T-helper 9 cell (primary cell): ENCODE results near the gene SSPN.

ENCODE experiments used
- DNase-seq: peaks from one replicate; pipeline ENCODE4 v3.0.0-alpha.2; 2020

Gene SSPN

DNA sequence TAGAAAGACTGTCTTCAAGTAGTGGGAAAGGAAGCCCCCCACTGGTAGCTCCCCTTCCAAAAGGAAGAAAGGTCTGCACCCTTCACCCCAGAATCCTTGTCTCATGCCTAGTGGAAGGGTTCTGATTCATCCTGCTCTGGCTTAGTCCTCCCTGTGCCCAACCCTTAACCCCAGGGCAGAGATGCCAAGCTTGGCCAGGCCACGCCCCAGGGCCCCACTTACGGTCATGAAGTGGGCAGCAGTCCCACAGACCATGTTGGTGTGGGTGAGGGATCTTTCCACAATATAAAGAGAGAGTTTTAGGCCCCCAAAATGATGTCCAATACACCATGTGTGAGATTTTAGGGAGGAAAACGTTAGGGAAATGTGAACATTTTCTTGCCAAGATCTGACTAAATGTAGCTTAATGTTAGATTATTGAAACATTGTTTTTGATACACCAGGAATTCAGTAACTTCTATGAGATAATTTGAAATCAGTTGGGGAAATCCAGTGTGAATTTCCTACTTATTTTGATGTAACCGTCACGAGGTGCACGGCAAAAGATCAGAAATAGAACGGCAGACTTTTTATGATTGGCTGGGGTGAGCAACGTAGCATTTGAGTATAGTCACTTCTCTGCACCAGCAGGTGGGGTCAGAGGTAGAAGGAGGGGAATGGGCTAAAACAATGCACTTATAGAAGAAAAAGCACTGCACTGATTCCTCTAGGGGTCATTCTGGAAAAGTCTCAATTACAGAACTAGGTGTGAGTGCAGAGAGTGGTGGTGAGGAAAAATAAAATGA lies 8.2 kb upstream of the SSPN start:
- DNase-seq: no peak

DNA sequence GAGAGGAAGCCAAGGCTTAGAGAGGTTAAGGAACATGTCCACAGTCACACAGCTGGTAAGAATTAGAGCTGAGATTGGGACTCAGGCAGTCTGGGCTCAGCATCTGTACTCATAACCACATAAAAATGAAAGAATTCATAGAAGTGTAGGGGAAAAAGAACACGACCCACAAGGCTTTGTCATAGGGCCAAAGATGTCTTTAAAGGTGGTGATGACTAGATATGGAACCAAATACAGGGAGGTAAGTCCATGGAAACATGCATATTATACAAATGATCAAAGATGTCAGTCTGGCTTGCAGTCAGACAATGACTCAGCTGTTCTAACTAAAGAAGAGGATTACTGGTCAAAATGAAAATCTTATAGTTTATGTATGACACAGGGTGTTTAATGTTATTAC lies 7.2 kb upstream of the SSPN start:
- no peak for DNase-seq

DNA sequence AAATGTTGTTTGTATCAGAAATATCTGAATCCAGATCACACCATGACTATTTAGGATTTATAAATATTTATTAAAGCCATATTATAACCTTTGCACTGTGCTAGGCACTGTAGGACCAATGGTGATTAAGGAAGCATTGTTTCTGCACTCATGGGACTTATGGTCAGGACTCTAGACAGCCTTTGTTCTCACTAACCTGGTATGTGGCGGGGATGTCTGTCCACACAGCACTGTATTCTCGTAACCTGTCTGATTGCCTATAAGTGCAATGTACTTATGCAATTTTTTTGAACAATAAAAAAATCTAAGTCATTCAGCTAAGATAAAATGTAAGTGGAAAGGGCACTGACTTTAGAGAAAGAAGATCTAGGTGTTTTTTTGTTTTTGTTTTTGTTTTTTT lies 6.7 kb upstream of the SSPN start:
- DNase-seq: no peak

DNA sequence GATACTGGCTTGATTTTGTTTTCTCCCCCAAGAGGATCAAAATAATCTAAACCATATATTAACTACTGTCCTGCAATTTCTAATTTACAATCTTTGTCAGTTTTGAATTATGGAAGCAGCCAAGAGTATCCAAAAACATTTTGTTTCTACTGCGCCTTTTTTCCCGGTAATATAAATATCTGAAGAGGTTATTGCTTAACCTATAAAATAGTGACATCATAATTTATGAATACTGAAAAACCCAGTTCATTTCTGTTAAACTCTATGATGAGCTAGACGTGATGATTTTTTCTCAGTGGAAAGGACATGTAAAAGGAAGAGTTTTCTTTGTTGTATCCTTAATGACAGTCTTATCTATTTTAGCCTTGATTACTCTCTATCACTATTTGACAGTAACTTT lies 3.2 kb upstream of the SSPN start:
- DNase-seq: no peak

DNA sequence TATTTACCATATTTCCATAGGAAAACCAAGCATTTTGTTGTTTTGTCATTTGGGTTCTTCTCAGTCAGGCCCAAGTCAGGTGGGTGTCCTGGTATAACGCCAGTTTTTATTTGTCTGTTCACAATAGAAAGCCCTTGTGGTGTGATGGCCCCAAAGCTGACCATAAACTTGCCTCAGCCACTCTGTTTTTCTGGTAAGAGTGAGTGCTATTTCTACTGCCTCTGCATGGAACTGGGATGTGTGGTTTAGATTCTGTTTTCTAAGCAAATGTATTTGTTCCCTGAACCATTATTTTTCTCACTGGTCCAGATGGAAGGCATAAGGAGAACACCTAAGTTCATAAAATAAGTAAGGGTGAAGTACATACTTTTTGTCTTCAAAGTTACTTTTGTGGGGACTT lies 1.8 kb upstream of the SSPN start:
- no peak for DNase-seq

DNA sequence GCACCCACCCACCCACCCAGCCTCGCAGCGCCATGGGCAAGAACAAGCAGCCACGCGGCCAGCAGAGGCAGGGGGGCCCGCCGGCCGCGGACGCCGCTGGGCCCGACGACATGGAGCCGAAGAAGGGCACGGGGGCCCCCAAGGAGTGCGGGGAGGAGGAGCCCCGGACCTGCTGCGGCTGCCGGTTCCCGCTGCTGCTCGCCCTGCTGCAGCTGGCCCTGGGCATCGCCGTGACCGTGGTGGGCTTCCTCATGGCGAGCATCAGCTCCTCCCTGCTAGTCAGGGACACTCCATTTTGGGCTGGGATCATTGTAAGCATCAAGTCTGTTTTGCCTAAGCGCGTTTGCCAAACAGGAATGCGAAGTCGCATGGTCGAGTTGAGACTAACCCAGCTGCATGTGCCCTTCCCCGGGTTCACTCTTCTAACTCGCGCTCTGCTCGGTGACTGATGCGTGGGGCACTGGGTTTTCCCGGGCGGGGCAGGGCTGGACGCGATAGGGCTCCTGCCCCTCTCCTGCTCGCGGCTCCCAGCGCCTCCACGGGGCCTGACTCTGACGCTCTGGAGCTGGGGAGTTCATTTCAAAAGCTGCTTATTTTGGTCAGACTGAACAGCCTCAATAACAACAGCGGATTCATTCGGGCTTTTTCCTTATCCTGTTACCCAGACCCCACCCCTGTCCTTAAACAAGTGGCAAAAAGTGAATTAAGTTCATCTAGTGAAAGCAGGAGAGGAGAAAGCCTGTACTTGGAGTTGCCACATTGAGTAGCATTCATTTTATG lies 458 bp downstream of the SSPN start:
- DNase-seq: no peak

DNA sequence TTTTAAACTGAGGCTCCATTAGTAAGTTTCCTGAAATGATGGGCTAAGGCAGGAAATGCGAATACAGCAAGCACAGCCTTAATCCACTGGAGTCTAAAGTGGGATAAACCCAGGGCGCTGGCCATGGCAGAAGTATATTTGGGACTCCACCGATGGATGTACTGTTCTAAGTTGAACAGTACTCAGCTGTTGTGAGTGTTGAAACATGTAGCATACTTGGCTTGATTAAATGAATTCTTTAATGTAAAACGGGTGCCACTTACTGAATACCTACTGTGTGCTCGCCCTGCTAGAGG lies 996 bp downstream of the SSPN start:
- DNase-seq: no peak

DNA sequence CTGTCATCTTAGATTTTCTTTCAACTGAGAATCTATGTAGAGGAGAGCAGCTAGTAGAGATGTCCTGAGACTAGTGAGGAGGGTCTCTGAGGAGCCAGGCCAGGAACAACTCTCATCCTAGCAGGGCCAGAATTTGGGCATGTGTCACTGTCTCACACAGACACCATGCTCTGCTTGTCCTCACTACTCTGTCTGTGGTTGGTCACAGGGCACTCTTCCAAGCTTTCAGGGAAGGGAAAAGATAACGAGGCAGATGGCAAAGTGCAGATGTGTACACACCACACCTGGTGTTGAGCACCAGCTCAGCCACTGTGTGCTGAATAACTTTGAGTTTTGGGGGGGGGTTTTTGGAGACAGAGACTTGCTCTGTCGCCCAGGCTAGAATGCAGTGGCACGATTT lies 2.5 kb downstream of the SSPN start:
- no peak for DNase-seq

DNA sequence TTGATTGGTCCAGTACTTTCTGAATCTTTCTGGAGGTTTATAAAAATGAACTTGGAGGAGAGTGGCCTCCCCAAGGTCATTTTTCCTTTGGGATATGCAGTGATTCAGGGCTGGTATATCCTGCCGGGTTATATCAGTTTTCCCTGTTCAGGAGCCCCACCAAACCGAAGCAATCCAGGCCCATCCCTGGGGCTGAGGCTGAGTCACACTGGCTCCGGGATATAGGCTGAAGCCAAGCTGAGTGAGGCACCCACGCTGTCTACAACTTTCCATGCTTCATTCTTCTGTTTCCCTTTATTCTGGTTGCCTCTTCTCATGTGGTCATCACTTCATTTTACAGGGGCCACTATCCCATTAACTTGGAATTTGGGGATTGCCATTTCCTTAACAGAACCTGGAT lies 3.4 kb downstream of the SSPN start:
- no peak for DNase-seq

DNA sequence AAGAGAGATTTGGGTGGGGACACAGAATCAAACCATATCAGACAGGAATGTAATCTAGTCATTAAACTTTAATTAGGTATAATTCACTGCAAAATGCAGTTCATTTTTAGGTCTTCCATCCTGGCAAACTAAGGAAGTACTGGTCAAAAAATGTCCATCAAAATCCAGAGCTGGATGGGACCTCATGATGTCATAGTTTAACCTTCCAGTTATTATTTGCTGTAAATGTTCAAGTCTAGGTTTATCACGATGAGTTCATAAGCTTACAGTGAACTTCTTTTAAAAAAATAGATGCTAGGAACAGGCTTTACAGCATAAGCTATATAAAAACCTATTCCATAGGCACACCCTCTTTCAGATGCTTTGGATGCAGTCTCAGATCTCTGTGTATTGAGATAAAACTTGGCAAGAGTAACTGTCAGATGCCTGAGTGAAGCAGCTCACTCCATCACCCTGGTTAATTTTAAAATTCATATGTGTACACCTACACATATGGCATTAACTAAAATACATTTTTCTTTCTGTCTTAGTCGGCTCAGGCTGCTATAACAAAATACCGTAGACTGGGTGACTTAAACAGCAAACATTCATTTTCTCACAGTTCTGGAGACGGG lies 7.9 kb downstream of the SSPN start:
- no peak for DNase-seq

DNA sequence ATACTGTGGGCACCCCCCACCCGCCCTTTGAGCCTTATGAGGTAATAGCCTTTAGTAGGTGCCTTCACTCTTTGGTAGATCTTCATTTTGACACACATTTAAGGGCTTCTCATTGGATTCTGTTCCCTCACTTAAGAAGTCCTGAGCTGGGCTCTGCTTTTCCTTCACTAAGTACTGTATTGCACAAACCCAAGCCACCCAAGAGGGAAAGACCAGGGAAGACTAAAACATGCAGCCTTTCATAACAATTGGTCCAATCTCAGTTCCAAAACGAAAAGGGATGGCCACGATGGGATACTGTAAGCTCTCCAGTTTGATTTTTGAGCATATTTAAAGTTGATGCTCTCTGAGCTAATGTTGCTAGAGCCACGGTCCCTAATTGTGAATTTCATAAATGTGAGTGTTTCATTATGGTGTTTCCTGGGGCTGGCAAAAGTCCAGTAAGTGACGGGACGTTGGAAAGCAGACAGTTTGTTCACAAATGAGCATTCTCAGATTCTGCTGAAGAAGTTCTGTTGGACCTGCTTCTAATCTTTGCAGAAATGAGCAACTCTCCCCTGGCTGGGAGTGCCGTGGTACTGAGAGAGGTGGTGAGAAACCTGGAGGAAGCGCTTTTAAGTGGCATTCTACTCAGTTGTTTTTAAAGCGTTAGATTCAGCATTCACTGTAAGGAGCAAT lies 9.4 kb downstream of the SSPN start:
- no peak for DNase-seq

DNA sequence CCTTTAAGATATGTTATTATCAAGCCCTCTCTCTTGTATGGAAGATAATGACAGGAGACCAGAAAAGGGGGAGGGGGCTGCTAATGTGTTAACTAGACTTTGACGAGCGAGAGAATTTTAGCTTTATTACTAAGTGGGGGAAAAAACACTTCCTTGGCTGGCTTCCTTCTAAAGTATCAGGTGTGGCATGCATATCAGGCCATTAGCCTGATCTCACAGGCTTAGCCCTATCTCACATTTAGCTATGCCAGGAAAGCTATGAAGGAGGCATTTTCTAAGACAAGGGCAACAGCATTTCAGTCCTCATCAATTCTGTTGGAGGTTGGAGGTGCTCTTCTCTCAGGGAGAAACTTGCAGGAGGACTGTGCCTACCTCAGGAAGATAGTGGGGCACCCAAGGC lies 9.9 kb downstream of the SSPN start:
- no peak for DNase-seq

DNA sequence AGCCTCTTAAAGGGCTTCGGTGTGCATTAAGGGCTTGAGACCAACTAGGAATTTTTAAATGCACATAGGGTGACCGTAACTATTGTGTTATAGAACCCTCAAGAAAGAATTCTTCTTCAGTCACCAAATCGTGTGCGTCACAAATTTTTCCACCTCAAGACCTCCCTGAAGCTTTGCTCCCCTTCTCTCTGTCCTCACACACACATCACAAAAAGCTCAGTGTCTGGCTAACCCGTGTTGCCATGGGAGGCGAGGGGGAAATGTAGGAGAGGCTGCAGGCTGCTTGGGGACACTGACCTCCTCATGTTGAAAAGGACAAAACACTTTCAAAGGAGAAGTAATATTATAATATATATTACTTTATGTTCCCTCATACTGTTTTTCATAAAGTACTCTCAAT lies 10.6 kb downstream of the SSPN start:
- DNase-seq: no peak

DNA sequence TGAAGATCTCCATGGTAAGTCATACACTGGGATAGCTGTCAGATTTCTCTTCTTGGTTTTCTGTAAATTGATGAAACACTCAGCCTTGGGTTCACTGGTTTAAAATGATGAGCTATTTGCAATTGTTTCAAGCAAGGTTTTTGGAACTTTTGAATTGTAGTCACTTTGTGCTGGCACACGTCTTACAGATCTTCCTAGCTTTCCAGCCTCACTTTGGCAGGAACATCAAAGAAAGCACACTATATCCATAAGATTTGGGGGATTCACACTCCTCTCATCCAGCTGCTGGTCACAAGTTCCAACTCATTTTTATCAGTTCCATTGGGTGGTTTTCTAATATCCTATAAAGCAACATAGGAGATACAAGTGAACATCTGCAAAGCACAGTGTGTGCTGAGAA lies 16.0 kb downstream of the SSPN start:
- no peak for DNase-seq

DNA sequence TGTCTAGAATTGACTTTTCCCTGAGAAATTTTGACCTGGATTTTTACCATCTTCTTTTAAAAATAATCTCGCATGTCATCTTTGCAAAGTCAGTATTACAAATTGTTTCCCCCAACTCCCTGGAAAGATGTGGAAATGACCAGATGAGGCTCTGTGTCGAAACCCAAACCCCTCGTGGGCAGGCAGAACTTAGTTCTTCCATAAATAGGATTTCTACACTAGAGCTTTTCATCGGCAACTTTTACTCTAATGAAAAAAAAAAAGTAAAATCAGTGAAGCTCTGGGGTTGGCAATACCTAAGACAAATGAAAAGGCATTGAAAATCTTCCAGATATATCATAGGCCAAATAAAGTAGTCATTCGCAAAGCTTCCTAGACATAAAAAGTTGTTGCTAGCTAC lies 17.0 kb downstream of the SSPN start:
- DNase-seq: no peak

DNA sequence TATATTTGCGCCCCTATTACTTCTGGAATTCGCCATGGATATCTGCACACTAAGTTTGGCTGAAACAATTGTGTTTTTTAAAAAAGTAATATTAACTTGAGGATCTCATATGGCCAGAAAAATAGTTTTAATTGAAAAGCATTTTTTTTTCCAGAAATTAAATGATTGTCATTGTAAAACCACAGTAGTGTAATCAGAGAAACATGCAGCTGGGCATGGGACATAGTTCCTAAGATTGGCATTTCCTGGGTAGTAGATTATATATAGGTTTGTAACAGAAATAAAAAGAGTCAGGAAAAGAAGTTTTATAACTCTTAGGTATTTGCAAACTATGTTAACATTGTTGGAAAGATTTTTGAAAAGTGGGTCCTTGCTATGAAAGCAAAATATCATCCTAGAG lies 17.6 kb downstream of the SSPN start:
- DNase-seq: no peak

DNA sequence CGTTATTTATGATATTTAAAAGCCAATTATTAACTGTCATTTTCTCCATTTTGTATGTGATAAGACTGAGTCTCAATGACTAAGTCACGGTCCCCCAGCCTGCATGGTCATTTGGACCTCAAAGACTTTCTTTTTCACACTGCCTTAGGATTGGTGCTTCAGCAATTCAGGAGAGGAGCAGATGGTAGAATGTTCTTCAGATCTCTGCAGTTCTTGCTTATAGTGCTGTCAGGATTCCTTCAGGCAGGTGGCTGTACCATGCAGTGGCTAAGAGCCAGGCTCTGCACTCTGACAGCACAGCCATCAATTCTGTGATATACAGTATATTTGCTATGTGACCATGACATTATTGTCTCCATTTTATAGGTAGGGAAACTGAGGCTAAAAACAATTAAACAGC lies 18.7 kb downstream of the SSPN start:
- no peak for DNase-seq

DNA sequence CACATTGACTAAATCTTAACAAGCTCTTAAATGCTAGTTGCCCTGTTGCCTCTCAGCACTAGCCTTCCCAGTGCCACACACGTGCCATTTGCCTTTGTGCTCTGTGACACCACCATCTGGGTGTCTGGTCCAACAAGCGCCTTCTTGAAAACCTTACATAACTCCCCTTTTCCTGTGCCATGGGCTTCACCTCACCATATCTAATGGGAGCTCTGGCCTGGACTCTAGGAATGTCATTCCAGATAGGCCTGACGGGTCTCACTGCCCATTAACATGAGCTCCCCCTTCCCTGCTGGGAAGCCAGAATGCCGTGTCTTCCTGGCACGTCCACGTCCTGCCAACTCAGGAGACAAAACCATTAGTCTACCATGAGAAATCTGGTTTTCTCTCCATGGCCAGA lies 24.4 kb downstream of the SSPN start:
- no peak for DNase-seq

DNA sequence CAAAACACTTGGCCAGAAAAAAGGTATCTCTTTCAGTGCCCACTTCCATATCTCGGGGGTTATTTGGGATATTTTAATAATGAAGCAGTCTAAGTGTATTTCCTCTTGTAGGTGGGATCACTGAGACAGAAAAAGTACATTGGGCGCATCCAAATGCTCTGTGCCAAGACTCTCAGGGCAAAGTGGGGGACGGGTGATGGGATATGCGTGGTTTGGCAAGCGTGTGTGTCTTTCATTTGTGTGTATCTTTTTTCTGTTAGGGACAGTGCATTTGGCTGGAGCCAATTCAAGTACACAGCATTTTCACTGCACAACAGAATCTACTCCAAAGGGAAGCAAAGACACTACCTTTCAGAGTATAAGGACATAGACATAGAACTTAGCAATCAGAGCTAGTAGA lies 29.3 kb downstream of the SSPN start:
- no peak for DNase-seq

DNA sequence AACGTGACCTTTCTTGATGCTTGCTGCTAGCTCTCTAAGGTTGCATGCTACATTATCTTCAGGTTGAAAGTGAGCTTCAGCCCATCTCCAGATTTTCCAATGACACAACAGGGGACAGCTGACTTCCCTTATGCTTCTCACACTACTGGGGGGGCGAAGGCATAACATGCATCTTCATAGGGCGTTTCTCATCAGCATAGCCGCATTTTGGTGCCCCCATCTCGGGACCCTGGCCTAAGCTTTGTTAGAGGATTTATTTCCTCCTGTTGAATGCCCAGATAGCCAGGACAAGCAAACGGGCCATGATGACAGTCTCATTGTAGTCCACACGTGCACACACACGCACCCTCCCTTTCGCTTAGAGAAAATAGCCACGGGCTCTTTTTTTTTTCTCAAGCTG lies 30.7 kb downstream of the SSPN start:
- no peak for DNase-seq

DNA sequence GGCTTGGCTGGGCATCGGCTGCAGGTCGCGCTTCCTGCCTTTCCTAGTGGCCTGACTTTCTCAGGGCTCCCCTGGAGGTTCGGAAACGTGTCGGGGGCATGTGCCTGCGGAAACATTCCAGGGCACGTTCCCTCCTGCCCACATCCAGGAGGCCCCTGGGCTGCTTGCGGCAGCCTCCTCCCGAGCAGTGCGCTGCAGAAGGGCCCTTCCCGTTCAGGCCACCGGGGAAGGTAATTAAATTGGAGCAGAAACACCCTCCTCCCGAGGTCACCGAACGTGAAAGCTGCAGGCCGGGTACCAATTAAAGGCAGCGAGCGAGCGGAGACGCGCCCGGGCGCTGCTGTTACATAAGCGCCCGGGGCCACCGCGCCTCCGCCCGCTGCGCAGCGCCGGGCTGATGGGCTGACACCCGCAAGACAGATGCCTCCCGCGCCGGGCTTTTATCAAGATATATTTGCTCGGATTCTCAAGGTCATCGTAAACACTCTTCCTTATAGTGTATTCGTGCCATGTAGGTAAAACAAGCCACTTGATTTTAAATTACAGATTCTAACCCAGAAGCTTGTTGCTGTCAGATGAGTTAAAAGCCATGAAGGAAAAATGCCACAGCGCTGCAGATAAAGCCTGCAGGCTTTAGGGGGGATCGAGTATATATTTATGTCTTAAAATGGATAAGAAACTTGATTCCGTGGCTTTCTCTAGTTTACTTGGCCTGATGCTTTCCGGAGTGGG lies 31.4 kb downstream of the SSPN start:
- no peak for DNase-seq

DNA sequence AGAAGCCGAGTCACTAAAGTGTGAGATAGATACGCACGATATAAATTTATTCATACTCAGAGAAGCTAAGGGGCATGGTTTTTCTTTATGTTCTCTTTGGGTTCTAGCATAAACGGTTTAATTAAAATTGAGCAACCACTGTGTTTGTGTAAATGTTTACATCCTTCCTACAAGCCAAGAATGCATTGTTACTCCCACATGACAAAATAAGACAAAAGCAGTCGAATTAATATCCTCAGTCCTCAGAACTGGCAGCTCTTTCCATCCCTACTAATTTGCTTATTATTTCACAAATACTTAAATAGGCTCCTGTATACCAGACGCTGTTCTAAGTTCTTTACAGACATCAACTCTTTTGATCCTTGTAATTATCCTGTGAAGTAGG lies 32.0 kb downstream of the SSPN start:
- no peak for DNase-seq

DNA sequence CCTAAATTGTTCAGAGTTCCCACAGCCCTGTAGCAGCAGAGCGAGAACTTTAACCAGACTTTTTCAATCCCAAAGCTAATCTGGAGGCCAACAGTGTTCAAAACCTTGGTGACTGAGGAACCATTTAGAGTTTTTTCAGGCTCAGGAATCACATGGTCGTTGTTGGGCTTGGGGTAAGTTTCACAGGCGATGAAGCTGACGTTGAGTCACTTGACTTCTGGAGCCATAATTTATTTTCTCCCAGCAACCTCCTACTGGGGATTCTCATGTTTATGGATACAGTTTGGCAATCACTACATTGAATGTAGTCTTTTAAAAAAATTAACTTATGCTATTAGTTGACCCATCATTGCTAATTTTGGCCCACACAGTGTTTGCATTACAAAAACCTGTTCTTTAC lies 34.5 kb downstream of the SSPN start:
- no peak for DNase-seq
